Fibroblast of skin of back (primary cell): ENCODE results near the gene HCLS1.
A peak's percentile ranks its signal among the peaks of the same experiment; 100 is the strongest.
"Not testable (repeated sequence)": the region's sequence is repeated elsewhere in the genome, so short reads cannot be mapped to it uniquely, and the experiment has no call there.

Source experiments
- DNase-seq: peaks from one replicate; pipeline ENCODE4 v3.0.0-alpha.2; 2013

The HCLS1 gene

DNA sequence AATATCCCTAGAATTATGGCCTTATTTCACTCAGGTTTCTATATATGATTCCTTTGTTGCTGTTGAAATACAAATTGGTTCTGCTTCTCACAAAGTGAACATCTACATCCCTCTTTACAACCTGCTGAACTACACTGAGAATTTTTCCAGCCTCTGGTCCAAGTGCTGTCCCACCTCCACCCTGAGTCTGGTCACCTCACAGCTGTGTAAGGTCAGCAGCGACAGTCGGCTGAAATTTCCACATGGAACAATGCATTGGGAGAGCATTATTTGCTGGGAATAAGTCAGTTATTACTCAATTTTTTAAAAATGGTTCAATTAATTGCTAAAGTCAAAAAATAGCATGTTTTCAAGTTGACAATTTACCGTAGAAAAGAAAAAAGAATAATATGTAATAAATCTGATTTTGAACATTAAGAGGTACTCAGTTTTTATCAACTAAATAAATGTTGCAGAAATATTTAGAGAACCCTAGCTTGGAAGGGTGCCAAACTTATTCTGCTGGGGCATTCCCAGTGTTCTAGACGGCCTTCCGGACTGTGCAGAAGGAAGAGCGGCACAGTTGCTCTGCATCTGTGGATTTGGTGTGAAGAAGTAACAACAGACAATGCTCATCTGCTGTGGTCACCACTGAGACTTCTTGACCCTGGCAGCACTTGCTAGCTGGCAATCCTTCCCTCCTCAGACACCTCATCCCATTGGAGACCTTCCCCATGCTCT, 1.8 kb downstream of the HCLS1 start:
- no peak for DNase-seq

DNA sequence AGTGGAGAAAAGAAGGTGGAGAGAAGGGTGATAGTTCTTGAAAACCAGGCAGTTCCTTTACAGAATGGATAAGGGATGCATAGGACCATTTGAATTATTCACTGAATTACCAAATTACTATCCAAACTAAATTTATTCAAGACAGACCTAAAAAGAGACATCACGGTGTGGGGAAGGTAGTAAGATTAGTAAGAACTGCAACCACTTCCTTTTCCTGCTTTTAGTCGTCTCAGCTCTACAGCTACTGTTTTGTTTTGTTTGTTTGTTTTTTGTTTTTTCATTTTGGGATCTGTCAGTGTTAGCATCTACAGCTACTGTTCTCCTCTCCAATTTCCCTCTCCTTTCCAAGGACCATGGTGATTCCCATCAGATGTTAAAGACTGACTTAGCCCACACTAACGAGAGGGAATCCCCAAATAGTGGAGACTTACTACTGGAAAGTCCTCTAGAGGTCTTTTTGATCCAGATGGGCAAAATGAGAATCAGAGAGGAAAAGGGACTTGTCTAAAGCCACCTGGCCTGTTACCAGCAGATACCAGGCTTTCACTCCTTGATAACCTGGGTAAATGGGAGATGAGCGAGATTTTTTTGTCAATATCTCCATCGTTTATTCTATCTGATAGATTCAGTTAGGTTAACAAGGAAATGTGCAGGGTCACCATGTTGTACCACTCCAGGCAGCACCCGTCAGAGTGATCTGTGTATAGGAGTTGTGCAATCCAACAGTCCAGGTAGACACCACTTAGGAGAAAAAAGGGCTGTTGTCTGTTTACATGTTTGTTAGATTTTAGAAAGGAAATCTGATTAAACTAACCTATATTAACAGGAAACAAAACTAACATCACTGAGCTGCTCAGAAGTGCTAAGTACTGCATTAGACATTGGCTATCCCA, 6.0 kb downstream of the HCLS1 start:
- no peak for DNase-seq

GRCh38 chr3:121651684-121652083, 9.0 kb downstream of the HCLS1 start:
- DNase-seq: peak; percentile 24

DNA sequence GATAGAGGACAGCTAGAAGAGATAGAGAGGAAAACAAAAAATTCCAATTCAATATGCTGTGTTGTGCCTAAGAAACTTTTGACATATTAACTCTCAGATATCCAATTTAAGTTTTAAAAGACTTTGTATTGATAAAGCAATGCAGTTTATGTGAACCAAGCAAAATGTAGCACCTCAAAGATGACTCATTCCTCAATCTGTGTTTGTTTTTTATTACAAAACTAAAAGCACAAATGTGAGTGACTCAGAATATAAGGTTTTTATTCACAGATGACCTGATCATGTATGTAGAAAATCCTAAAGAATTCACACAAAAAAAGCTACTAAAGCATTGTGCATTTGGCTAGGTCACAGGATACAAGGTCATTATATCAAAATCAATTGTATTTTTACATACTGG, 11.1 kb downstream of the HCLS1 start:
- DNase-seq: no peak

DNA sequence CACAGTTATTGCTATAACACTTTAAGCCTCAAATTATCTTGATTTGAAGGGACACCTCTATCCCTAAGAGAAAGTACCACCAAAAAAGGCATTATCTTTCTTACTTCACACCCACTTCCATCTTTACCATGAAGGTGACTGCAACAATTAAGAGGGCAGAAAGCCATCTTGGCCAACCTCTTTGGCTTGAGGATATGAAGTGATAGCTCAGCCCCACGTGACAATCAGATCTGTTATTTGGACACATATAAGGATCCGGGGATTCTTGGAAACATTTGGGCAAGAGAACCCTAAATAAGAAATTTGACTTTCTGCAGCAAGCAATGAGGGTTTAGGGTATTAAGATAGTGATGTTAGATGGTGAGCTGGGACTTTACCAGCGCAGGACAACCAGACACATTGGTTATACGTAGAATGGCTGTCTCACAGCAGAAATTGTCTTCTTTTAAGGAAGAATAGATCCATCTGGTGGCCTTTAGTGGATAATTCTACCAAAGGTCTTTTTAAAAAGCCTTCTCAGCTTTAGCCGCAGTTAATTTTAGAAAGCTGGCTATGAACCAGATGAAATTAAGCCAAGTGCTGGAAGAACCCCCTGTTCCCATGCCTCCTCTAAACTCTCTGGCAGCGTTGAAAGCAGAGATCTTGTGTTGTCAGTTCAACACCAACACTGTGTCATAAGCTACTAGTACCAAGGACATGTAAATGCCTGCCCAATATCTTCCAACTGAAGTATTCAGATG, 12.3 kb downstream of the HCLS1 start:
- DNase-seq: no peak

GRCh38 chr3:121645054-121645453, 15.6 kb downstream of the HCLS1 start:
- DNase-seq: no peak

- DNase-seq: no peak
Measured at GRCh38 chr3:121642601-121643314, 17.9 kb downstream of the HCLS1 start.

DNA sequence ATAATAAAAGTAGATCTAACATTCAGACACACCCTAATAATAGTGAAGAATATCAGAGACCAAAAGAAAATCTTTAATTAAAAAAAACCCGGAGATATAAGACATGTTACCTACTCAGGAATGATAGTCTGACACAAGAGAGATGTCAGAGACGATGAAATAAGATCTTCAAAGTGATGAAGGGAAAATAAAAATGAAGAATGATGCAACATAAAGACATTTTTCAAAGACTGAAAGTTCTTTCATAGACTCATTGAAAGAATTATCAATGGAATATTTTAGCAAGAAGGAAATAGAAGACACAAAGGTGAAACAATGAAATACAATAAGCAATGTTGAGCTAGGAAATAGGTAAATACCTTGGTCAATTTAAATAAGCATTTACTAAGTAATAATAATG, 19.6 kb downstream of the HCLS1 start:
- no peak for DNase-seq

DNA sequence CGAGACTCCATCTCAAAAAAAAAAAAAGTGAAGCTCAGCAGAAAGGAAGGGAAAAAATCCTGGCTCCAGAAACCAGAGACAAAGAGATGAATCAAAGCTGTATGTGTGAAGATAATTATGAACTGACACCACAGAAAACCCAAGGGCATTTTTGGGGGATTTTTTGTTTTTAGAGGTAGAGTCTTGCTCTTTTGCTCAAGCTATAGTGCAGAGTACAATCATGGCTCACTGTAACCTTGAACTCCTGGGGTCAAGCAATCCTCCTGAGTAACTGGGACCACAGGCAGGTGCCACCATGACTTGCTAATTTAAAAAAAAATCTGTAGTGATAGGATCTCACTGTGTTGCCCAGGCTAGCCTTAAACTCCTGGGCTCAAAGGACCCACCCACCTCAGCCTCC, 22.8 kb downstream of the HCLS1 start:
- DNase-seq: no peak

- no peak for DNase-seq
Measured at GRCh38 chr3:121630355-121630754, 30.3 kb downstream of the HCLS1 start.

GRCh38 chr3:121629601-121630000, 31.1 kb downstream of the HCLS1 start:
- no peak for DNase-seq

GRCh38 chr3:121627622-121628021, 33.1 kb downstream of the HCLS1 start:
- no peak for DNase-seq

DNA sequence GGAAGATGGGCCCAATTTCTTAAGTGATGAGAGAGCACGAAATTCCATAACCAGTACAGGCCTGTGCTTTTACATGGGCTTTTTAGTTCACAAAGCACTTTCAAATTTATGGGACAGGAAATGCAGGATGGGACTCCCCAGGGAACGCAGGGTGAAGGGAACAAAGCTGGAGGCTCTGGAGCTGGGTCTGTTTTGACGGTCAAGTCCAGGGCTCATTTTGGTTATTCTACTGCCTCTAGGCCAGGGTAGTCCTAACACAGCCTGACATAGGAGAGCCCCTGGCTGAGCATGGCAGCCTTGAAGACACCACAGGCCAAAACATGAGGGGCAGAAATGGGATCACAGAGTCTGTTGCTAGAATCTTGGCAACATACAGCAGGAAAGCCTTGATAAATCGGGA, 33.5 kb downstream of the HCLS1 start:
- no peak for DNase-seq

DNA sequence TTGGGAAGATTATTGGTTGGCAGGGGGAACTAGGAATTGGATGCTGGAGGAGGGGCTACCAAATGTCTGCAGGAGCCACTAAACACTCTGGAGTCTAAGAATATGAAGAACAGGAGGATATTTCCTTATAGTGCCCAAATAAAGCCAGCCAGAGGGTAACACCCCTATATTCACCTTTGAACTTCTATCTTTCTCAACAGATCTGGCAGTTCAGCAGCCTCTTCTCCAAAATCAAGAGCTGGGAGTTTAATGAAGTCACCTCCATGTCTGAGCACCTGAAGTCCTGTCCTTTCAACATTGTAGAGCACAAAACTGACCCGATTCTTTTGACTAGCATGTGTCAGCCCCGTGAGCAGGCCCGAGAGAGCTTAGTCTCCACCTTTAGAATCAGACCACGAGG, 34.2 kb downstream of the HCLS1 start:
- DNase-seq: no peak

- no peak for DNase-seq
Measured at GRCh38 chr3:121624147-121624899, 36.4 kb downstream of the HCLS1 start.

DNA sequence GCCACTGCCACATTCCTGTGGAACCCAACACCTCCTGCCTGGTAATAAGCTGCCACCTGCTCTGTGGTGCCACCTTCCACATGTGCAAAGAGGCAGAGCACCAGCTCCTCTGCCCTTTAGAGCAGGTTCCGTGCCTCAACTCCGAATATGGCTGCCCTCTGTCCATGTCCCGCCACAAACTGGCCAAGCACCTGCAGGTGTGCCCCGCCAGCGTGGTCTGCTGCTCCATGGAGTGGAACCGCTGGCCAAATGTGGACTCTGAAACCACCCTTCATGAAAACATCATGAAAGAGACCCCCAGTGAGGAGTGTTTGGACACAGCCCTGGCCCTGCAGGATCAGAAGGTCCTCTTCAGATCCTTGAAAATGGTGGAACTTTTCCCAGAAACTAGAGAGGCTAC, 39.2 kb downstream of the HCLS1 start:
- no peak for DNase-seq

DNA sequence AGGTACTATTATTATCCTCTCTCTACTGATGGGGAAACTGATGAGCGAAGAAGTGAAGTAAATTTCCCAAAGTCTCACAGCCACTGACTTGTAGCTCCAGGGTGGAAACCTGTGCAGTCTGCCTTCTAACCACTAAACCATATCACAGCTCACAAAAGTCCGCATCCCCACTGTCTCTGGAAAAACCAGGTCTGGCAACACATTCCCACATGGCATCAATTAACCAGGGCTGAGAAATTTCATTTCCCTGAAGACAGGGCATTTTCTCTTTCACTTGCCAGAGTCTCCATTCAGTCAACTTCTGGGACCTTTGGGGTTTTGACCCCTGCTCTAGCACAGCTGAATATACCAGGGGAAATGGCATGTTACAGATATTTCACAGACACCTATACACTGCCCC, 41.0 kb downstream of the HCLS1 start:
- DNase-seq: no peak

DNA sequence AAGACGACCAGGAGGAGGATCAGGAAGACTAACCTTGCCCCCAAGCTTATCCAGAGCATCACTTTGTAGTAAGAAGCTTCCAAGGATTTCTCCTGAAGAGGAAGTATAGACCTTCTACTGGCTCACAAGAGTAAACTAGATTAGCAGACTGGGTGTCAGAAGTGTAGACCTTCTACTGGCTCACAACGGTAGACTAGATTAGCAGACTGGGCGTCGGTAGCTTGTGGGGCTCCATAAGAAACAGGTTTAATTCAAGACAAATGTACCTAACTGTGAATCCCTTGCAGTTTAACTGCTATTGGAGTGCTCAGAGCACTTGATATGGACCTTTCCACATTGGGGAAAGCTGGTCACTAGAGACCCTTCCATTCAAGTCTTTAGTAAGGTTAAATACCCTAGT, 54.6 kb downstream of the HCLS1 start:
- DNase-seq: no peak

GRCh38 chr3:121604759-121605158, 55.9 kb downstream of the HCLS1 start:
- DNase-seq: no peak

DNA sequence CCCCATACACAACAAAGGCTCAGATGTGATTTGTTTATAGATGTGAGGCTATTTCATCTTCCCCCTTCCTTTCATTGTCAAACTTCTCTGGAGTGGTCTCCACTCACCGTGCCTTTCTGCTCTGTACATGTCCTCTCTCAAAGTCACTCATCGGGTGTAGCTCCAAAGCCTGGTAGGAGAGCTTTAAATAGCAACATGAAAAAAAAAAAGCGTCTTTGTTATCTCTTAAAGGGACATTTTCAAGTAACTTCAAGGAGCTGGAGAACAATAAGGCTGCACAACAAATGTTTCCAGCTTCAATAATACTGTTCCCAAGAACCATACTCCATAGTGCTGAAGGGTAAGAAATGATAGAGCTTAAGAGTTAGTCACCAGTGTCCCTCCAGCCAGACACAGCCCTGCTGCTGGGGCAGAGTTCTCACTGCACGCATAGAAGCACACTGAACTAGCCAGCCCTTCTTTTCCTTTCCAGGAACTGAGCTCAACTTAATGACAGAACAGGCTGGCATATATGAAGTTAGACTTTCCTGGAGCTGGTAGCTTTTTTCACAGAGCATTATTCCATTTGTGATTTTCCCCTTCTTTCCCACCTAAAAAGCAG, 59.4 kb downstream of the HCLS1 start:
- DNase-seq: no peak

DNA sequence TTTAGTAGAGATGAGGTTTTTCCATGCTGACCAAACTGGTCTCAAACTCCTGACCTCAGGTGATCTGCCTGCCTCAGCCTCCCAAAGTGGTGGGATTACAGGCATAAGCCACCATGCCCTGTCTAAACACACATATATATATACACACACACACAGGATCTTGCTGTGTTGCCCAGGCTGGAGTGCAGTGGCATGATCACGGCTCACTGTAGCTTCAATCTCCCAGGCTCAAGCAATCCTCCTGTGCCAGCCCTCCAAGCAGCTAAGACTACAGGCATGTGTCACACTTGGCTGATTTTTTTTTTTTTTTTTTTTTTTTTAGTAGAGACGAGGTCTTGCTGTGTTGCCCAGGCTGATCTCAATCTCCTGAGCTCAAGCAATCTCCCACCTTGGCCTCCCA, 60.8 kb downstream of the HCLS1 start:
- DNase-seq: not testable (repeated sequence)

- no peak for DNase-seq
Measured at GRCh38 chr3:121598564-121598963, 62.1 kb downstream of the HCLS1 start.
